GM03348 (cell line): Measurements from ENCODE around the gene CSPG4.
"Not testable (repeated sequence)": the region's sequence is repeated elsewhere in the genome, so short reads cannot be mapped to it uniquely, and the experiment has no call there.

ENCODE experiments used
- DNase-seq: peaks from one replicate; pipeline ENCODE4 v3.0.0; 2012; ENCODE audit warnings: low spot score

The CSPG4 gene

GRCh38 chr15:75703440-75704262 is 9.0 kb downstream of the CSPG4 start:
- DNase-seq: not testable (repeated sequence)

- DNase-seq: no peak
These were observed 10.2 kb downstream of the CSPG4 start for GRCh38 chr15:75702436-75702835.

- DNase-seq: not testable (repeated sequence)
These were observed 11.3 kb downstream of the CSPG4 start for GRCh38 chr15:75701071-75702003.

GRCh38 chr15:75699961-75700874 is 12.4 kb downstream of the CSPG4 start:
- DNase-seq: peak; percentile 70

GRCh38 chr15:75699517-75699916 is 13.1 kb downstream of the CSPG4 start:
- DNase-seq: not testable (repeated sequence)

- not testable (repeated sequence) for DNase-seq
These were observed 14.5 kb downstream of the CSPG4 start for GRCh38 chr15:75697974-75698747.

GRCh38 chr15:75697523-75697922 is 15.1 kb downstream of the CSPG4 start:
- no peak for DNase-seq

- DNase-seq: no peak
These were observed 15.8 kb downstream of the CSPG4 start for GRCh38 chr15:75696854-75697259.

GRCh38 chr15:75696311-75696720 is 16.3 kb downstream of the CSPG4 start:
- DNase-seq: no peak

- DNase-seq: no peak
These were observed 16.9 kb downstream of the CSPG4 start for GRCh38 chr15:75695634-75696310.

GRCh38 chr15:75695220-75695619 is 17.4 kb downstream of the CSPG4 start:
- DNase-seq: no peak

- DNase-seq: peak; percentile 94
These were observed 18.1 kb downstream of the CSPG4 start for GRCh38 chr15:75694241-75695182.

GRCh38 chr15:75693501-75694240 is 19.0 kb downstream of the CSPG4 start:
- DNase-seq: peak; percentile 86

GRCh38 chr15:75693028-75693427 is 19.6 kb downstream of the CSPG4 start:
- not testable (repeated sequence) for DNase-seq

GRCh38 chr15:75692311-75692710 is 20.3 kb downstream of the CSPG4 start:
- not testable (repeated sequence) for DNase-seq

GRCh38 chr15:75689429-75689828 is 23.2 kb downstream of the CSPG4 start:
- DNase-seq: not testable (repeated sequence)

- DNase-seq: no peak
These were observed 23.8 kb downstream of the CSPG4 start for GRCh38 chr15:75688831-75689230.

GRCh38 chr15:75688278-75688557 is 24.4 kb downstream of the CSPG4 start:
- no peak for DNase-seq
